Activated CD8-positive, alpha-beta T cell treated with anti-CD3 and anti-CD28 coated beads, Interleukin-2, amount 10 ng/mL, durations not matched to agents 7 days and 5 days (primary cell): ENCODE measurements around the gene WWOX. TPM values are rescaled to one million over a fixed set of nuclear protein-coding genes. Genes with fewer than 3 reads are reported as not detected.

Experiments
- ATAC-seq: fragments of 150-1000 bp; cut with Tn5 transposase; one replicate; pipeline ENCODE4 v1.10.0; 2021; ENCODE audit warnings: moderate library complexity
- CTCF ChIA-PET: fragments of 350-600 bp; sonication (Branson Sonifier 250); formaldehyde crosslinking; loops from one replicate; lab custom pipeline; 2021; ENCODE audit warnings: antibody characterized with exemption; lab: Charles Lee
- POLR2A ChIA-PET: fragments of 350-600 bp; sonication (Branson Sonifier 250); formaldehyde crosslinking; loops from one replicate; lab custom pipeline; 2021; ENCODE audit warnings: antibody characterized with exemption; lab: Charles Lee
- DNase-seq: peaks from one replicate; pipeline ENCODE4 v3.0.0-alpha.2; 2020
- H3K27ac Mint-ChIP-seq: one replicate; pipeline ENCODE4 v1.8.0; 2021; ENCODE audit warnings: mild to moderate bottlenecking, mixed read lengths
- H3K27me3 Mint-ChIP-seq: one replicate; pipeline ENCODE4 v1.8.0; 2021; ENCODE audit warnings: low read depth, mixed read lengths
- H3K36me3 Mint-ChIP-seq: one replicate; pipeline ENCODE4 v1.8.0; 2021; ENCODE audit warnings: low read depth, mixed read lengths
- H3K4me1 Mint-ChIP-seq: one replicate; pipeline ENCODE4 v1.8.0; 2021; ENCODE audit warnings: low read depth, mixed read lengths
- H3K4me3 Mint-ChIP-seq: one replicate; pipeline ENCODE4 v1.8.0; 2021; ENCODE audit warnings: mild to moderate bottlenecking, mixed read lengths
- H3K9me3 Mint-ChIP-seq: one replicate; pipeline ENCODE4 v1.8.0; 2022; ENCODE audit warnings: mixed read lengths; ENCODE audit not compliant: insufficient read depth
- total RNA-seq, 2 experiments: library from RNA; stranded (reverse); gene quantifications; one replicate each; pipeline ENCODE4 v1.2.3, GENCODE V29; 2021

Gene WWOX
- total RNA-seq, 2 experiments from 2014 or later = 34.4 to 34.9 TPM

DNA sequence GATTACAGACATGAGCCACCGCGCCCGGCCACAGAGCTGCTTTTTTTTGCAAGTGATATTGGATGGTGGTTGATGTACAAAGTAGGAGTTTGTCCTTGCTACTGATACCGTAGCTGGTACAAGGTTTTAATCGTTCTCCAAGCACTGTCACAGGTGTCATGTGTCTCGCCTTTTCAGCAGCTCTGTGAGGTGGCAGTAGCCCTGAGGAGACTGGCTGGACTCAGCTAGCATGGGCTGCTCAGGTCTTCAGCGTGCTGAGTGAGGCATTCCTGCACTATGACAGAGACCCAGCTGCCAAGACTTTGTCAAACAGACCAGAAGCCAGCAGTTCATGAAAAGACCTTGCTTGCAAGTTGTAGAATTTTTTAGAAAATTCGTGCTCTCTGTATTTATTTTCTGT lies 7.2 kb downstream of the WWOX start:
- peaks cover 4% of the 10 kb centered on the region for H3K4me1 Mint-ChIP-seq
- DNase-seq (no peak), ATAC-seq (no peak)
- H3K36me3 Mint-ChIP-seq = peaks cover 12% of the 10 kb centered on the region
- H3K9me3 Mint-ChIP-seq = no peaks in the 10 kb centered on the region
- H3K27ac Mint-ChIP-seq = no peak overlapping the region
- CTCF ChIA-PET = no interaction called here
- POLR2A ChIA-PET = interaction anchor here (0.7 kb wide), 1 partner anchor 957 kb away, joined by 4 read pairs; no protein-coding TSS in a partner anchor
- H3K4me3 Mint-ChIP-seq = no peak overlapping the region
- no peaks in the 10 kb centered on the region for H3K27me3 Mint-ChIP-seq

DNA sequence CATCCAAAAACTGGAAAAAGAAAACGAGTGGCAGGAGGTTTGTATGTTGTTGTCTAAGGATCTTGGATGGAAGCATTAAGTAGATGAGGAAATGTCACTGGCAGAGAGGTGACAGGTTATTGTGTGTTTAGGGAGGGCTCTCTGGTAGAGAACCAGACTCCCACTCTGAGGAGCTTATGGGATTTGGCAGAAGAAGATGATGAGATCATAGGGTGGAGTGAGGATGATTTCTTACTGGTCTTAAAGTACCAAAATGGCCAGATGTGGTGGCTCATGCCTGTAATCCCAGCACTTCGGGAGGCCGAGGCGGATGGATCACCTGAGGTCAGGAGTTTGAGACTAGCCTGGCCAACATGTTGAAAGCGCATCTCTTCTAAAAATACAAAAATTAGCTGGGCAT lies 9.0 kb downstream of the WWOX start:
- no peaks in the 10 kb centered on the region for H3K27me3 Mint-ChIP-seq
- POLR2A ChIA-PET = interaction anchor here (2.6 kb wide), 1 partner anchor 9 kb away, joined by 6 read pairs; the partner anchor contains the start of gene WWOX

DNA sequence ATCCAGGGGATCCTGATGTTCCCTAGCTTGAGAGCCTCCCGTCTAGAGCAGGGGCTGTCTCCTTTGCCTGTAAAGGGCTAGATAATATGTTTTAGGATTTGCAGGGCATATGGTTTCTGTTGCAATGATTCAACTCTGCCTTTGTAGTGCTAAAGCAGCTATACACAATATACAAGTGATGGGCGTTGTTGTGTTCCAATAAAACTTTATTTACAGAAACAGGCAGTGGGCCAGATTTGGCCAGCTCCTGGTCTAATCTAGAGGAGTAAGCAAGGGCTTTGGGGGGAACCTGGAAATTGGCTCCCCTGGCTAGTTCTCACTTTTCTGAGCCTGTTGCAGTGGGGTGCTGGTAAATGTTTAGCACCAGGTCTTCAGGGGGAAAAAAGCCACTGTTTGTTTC lies 13.8 kb downstream of the WWOX start:
- H3K4me3 Mint-ChIP-seq = no peak overlapping the region
- no peak overlapping the region for H3K27ac Mint-ChIP-seq
- H3K9me3 Mint-ChIP-seq = no peaks in the 10 kb centered on the region
- H3K4me1 Mint-ChIP-seq = peaks cover 7% of the 10 kb centered on the region
- no peaks in the 10 kb centered on the region for H3K27me3 Mint-ChIP-seq
- no peak for DNase-seq
- ChIA-PET CTCF (interaction anchor here (1.0 kb wide), 1 partner anchor 13 kb away, joined by 3 read pairs; the partner anchor contains the start of gene WWOX), POLR2A (no interaction called here)
- peaks cover 27% of the 10 kb centered on the region for H3K36me3 Mint-ChIP-seq
- ATAC-seq = no peak

More for the DNA sequence above, 9.0 kb downstream of the WWOX start:
- ATAC-seq (no peak), DNase-seq (no peak)
- CTCF ChIA-PET = no interaction called here
- Mint-ChIP-seq H3K4me3 (no peak overlapping the region), H3K4me1 (no peaks in the 10 kb centered on the region), H3K27ac (no peak overlapping the region), H3K36me3 (peaks cover 18% of the 10 kb centered on the region), H3K9me3 (no peaks in the 10 kb centered on the region)

GRCh38 chr16:78115659-78116058 lies 16.2 kb downstream of the WWOX start:
- CTCF ChIA-PET = interaction anchor here (1.0 kb wide), 1 partner anchor 16 kb away, joined by 3 read pairs; the partner anchor contains the start of gene WWOX
- Mint-ChIP-seq H3K9me3 (no peaks in the 10 kb centered on the region), H3K27me3 (no peaks in the 10 kb centered on the region), H3K4me3 (no peak overlapping the region), H3K27ac (no peak overlapping the region), H3K4me1 (peaks cover 7% of the 10 kb centered on the region), H3K36me3 (peaks cover 22% of the 10 kb centered on the region)
- POLR2A ChIA-PET = no interaction called here
- DNase-seq (no peak), ATAC-seq (no peak)

DNA sequence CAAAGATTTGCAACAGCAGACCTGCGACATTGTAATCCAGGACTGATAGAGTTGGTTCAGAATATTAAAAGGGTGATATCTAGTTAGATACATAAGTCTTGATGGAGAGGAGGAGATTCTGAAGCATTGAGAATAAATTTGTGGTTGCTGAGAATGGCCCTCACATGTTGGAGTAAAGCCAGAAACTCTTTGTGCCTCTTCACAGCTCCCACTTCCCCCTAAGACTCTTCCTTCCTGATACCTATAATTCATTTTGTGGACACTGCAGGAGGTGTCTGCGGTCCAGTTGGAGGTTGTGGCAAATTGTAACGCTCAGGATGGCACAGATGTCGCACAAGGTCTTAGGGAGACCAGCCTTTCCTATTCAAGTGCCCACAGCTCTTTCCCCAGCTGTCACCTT lies 17.5 kb downstream of the WWOX start:
- Mint-ChIP-seq H3K4me1 (peaks cover 7% of the 10 kb centered on the region), H3K36me3 (peaks cover 21% of the 10 kb centered on the region), H3K4me3 (no peak overlapping the region), H3K9me3 (no peaks in the 10 kb centered on the region), H3K27me3 (no peaks in the 10 kb centered on the region), H3K27ac (no peak overlapping the region)
- ChIA-PET POLR2A (interaction anchor here (0.7 kb wide), 1 partner anchor 23 kb away, joined by 3 read pairs; no protein-coding TSS in a partner anchor), CTCF (interaction anchor here (2.7 kb wide), 1 partner anchor 17 kb away, joined by 9 read pairs; the partner anchor contains the start of gene WWOX)
- DNase-seq = no peak
- no peak for ATAC-seq

- no peaks in the 10 kb centered on the region for H3K9me3 Mint-ChIP-seq
- ATAC-seq (no peak), DNase-seq (no peak)
- no peak overlapping the region for H3K4me3 Mint-ChIP-seq
- H3K4me1 Mint-ChIP-seq = peaks cover 7% of the 10 kb centered on the region
- peaks cover 21% of the 10 kb centered on the region for H3K36me3 Mint-ChIP-seq
- H3K27ac Mint-ChIP-seq = no peak overlapping the region
- ChIA-PET POLR2A (interaction anchor here (0.7 kb wide), 1 partner anchor 23 kb away, joined by 3 read pairs; no protein-coding TSS in a partner anchor), CTCF (interaction anchor here (2.7 kb wide), 1 partner anchor 18 kb away, joined by 9 read pairs; the partner anchor contains the start of gene WWOX)
- no peaks in the 10 kb centered on the region for H3K27me3 Mint-ChIP-seq
Observed at GRCh38 chr16:78117391-78117790, 17.9 kb downstream of the WWOX start.

DNA sequence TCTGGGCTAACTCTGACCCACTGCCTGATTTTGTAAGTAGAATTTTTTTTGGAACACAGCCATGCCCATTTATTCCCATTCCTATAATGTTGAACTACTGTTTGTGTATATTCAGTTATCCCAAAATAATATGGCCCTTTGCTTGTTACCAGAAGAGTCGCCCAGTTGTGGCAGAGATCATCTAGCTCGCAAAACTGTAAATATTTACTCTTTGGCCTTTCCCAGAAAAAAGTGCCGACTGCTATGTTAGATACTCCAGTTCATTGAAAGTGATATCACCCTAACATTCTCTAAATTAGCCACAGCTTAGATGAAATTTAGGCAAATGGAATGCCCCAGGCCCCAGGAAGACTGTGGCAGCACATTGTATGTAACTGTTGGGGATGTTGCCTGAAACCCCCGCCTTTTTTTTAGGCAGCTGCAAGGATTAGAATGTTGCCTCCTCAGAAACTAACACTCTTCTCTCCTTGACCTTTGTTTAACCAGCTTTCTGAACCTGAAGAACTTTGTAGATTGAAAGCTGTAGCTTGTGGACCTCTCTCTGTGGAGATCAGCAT lies 19.1 kb downstream of the WWOX start:
- no peak overlapping the region for H3K27ac Mint-ChIP-seq
- DNase-seq = no peak
- peaks cover 8% of the 10 kb centered on the region for H3K4me1 Mint-ChIP-seq
- ChIA-PET POLR2A (no interaction called here), CTCF (interaction anchor here (2.7 kb wide), 1 partner anchor 19 kb away, joined by 9 read pairs; the partner anchor contains the start of gene WWOX)
- no peaks in the 10 kb centered on the region for H3K9me3 Mint-ChIP-seq
- no peak overlapping the region for H3K4me3 Mint-ChIP-seq
- ATAC-seq = no peak
- H3K27me3 Mint-ChIP-seq = no peaks in the 10 kb centered on the region
- peaks cover 16% of the 10 kb centered on the region for H3K36me3 Mint-ChIP-seq

GRCh38 chr16:78122774-78123315 lies 23.4 kb downstream of the WWOX start:
- Mint-ChIP-seq H3K27ac (no peak overlapping the region), H3K27me3 (no peaks in the 10 kb centered on the region), H3K36me3 (peaks cover 7% of the 10 kb centered on the region), H3K4me3 (no peak overlapping the region), H3K9me3 (no peaks in the 10 kb centered on the region), H3K4me1 (peaks cover 2% of the 10 kb centered on the region)
- DNase-seq = no peak
- ATAC-seq = peak; percentile 65
- ChIA-PET CTCF (interaction anchor here (1.0 to 1.7 kb wide), 3 partner anchors 109 to 115 kb away, joined by 3 to 7 read pairs (median 4); no protein-coding TSS in a partner anchor), POLR2A (no interaction called here)

DNA sequence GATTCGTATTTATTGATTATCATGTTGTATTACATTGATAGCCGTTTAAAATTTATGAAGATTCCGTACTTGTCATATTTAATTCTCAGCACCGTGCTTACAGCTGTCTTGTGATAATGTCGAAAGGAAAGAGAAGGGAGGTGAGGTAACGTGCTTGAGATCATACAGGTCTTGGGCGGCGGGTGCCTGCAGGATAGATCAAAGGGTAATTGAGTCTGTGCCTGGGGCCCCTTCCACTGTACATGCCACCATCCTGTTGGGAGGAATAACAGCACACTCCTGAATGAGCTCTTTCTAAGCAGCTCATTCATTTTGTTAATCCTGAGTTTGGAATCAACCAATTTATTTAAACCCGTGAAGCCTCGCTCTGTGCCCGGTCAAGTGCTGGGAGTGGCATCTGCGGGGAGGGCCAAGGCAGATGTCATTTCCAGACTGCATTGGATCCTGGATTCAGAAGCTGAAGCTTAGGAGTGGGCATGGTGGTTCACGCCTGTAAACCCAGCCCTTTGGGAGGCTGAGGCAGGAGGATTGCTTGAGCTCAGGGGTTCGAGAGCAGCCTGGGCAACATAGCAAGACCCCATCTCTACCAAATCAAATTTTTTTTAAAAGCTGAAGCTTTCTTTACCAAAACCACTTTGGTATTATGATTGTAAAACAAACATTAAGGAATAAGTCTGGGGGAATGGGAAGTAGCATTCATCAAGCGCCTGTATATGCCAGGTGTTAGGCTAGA lies 25.8 kb downstream of the WWOX start:
- Mint-ChIP-seq H3K4me3 (no peak overlapping the region), H3K4me1 (peaks cover 2% of the 10 kb centered on the region), H3K27me3 (no peaks in the 10 kb centered on the region), H3K9me3 (peaks cover 3% of the 10 kb centered on the region), H3K36me3 (peaks cover 9% of the 10 kb centered on the region), H3K27ac (no peak overlapping the region)
- ATAC-seq (no peak), DNase-seq (no peak)
- POLR2A ChIA-PET = interaction anchor here (0.9 kb wide), 1 partner anchor 25 kb away, joined by 4 read pairs; no protein-coding TSS in a partner anchor
- CTCF ChIA-PET = interaction anchor here (1.1 to 1.5 kb wide), 6 partner anchors 9 to 1476 kb away, joined by 3 to 5 read pairs (median 4); partner anchors contain the start of genes MAF and WWOX

- Mint-ChIP-seq H3K4me3 (no peak overlapping the region), H3K4me1 (peaks cover 2% of the 10 kb centered on the region), H3K9me3 (peaks cover 3% of the 10 kb centered on the region), H3K27me3 (no peaks in the 10 kb centered on the region), H3K36me3 (peaks cover 6% of the 10 kb centered on the region), H3K27ac (no peak overlapping the region)
- DNase-seq (no peak), ATAC-seq (no peak)
- ChIA-PET CTCF (no interaction called here), POLR2A (no interaction called here)
Observed at GRCh38 chr16:78126662-78127061, 27.2 kb downstream of the WWOX start.

- ATAC-seq (no peak), DNase-seq (no peak)
- CTCF ChIA-PET = no interaction called here
- H3K4me3 Mint-ChIP-seq = no peak overlapping the region
- POLR2A ChIA-PET = no interaction called here
- H3K9me3 Mint-ChIP-seq = peaks cover 3% of the 10 kb centered on the region
- H3K36me3 Mint-ChIP-seq = peaks cover 6% of the 10 kb centered on the region
- peaks cover 2% of the 10 kb centered on the region for H3K4me1 Mint-ChIP-seq
- H3K27ac Mint-ChIP-seq = no peak overlapping the region
- H3K27me3 Mint-ChIP-seq = no peaks in the 10 kb centered on the region
Observed at GRCh38 chr16:78127130-78127529, 27.7 kb downstream of the WWOX start.
